NCI-H1417 treated with DMSO at 0.1 percent for 48 hours (cell line): Measurements from ENCODE around the gene KLF15.
"Not testable (repeated sequence)": the region's sequence is repeated elsewhere in the genome, so short reads cannot be mapped to it uniquely, and the experiment has no call there.

Source experiments
- DNase-seq: peaks from one replicate; lab custom pipeline; 2025; lab: John Stamatoyannopoulos, UW

Gene KLF15

DNA sequence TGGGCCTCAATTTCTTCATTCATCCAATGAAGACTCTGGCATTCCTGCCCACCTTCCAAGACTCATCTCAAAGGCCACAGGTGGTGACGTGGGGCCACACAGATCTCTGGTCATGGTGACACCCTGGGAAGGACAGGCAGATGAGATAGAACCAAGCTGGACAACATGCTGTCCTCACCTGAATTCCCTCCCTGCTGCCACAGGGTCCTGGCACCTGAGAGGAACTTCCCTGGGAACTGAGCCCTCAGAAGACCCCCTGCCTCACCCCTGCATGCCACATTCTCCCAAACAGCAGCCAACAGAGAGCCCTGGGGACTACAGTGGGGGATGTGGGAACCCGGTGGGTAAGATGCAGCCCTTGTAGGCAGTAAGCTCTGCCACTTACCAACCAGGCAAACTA, 10.7 kb downstream of the KLF15 start:
- DNase-seq = no peak

DNA sequence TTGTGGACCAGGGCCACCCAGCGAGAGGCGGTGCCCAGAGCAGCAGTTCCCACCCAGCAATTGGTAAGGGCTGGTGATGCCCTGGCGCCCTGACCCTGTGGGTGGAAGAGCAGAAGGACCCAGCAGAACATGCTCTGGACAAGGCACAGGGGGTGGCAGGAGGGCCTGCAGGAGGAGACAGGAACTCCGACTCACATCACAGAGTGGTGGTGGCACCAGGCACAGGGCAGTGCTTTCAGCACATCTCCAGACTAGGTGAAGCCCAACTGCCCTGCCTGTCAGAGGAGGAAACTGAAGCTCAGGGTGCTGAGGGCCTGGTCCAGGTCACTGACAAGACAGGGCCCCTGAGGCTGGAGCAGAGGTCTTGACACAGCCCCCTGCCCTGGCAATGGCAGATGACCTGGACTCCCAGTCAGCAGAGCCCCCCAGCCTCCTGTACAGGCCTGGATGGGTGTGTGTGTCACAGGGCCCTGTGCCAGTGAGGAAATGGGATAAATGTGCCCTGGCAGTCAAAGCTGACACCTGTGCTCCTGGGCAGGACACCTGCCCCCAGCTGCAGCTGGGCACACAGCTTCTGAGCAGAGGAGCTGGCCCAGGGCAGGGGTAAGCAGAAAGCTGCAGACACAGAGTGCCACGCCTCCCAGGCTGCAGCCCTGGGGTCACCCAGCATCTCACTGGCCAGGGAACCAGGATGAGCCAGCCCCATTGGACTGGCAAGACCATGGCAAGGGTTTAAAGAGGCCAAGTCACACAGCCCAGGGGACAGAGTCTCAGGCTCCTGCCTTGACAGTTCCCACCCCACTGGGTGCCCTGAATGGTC, 11.4 kb downstream of the KLF15 start:
- DNase-seq = no peak

- no peak for DNase-seq
Measured at GRCh38 chr3:126345231-126345630, 12.0 kb downstream of the KLF15 start.

DNA sequence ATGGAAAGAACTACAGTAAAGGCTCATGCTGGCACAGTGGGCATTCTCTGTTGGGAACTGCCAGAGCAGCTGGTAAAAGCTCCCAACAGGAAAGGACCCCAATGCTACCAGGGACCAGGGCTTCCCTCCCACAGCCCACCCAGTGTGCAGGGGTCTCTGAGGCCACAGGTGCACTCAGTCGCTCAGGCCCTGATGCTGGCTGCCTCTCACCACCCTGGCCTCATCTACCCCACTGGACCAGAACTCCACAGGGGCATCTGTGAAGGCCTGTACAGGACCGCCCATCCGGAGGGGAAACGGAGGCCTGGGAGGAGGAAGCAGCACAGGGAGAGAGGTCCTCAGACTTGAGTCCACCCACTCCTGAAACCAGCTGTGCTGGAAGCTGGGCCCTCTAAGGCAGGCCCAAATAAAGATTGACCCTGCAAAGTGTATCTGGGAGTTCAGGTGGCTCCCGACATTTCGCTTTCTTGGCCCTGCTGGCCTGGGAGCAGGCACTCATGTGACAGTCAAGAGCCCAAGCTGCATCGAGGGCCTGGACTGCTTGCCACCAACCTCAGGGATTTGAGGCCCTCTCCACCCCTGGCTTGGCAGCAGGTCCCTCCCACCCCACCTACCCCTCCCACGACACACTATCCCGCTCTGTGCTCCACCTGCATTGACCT, 12.7 kb downstream of the KLF15 start:
- DNase-seq = no peak

DNA sequence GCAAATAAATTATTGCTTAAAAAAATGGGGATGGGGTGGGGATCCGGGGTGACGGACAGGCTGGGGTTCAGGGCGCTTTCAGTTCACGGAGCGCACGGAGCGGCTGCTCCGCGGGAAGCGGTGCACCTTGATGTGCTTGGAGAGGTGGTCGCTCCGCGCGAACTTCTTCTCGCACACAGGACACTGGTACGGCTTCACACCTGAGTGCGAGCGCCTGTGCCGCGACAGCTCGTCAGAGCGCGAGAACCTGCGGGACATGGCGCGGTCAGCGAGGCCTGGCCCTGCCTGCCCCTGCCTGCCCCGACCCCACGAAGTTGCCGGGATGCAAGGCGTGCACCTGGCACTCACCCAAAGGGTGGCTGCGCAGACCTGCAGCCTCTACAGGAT, 13.6 kb downstream of the KLF15 start:
- DNase-seq = no peak

DNA sequence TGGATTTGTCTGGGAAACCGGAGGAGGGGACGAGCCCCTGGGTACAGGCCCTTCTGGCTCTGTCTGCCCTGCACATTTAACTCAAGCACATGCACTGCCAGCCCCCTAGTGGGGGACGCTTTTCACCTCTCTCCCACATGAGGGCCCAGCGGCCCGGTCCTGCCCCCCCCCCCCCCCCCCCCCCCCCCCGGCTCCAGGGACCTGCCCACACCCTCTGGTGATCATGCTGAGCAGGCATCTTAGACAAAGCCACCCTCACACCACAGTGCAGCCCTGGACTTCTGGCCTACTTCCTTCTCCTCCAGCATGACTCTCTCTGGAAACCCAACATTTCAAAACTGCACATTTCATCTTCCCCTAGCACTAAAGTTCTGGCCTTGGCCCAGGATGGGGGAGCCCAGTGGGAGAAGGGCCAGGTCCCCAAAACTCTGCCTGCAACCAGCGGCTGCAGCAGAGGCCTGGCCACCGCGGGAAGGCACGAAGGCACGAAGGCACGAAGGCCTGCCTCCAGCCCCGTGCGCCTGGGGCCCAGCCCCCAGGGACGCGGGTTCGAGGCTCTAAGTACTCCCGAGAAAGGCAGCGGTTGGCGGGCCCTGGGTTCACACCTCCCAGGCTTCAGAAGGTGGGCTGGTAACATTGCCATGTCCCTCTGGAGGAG, 14.1 kb downstream of the KLF15 start:
- no peak for DNase-seq

DNA sequence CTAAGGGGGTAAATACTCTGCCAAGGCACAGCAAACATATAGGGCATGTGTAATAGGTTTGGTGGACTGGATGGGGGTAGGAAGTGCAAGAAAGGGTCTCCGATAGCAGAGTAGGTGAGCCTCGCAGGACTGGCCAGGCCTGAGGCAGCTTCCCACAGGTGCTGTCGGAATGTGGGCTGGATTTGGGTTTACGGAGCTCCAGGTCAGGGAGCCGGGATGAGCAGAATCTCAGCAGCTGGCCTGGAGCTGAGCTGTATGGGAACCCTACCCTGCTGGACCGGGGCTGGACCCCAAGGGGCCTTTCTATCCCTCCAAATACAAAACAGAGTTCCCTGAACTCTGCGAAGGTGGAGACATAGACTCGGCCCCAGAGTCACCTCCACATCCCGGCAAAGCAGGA, 15.0 kb downstream of the KLF15 start:
- no peak for DNase-seq

DNA sequence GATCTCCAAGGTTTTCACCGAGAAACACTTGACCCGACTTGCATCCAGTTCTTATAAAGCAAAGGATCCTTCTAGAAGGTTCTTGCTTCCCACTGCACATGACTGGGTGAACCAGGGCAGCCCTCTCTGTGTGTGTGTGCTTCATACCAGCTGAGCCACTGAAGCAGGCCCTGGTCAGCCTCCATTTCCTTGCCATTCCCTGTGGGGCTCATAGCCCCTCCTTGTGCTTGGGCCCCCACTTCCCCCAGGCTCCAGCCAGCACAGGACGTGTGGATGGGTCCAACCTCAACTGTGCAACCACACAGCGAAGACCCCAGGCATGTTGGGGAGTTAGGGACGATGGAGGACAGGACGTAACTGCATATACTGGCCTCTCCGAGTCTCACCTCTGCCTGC, 15.5 kb downstream of the KLF15 start:
- DNase-seq = no peak

GRCh38 chr3:126340943-126341754, 16.1 kb downstream of the KLF15 start:
- no peak for DNase-seq

GRCh38 chr3:126340596-126340942, 16.6 kb downstream of the KLF15 start:
- no peak for DNase-seq

DNA sequence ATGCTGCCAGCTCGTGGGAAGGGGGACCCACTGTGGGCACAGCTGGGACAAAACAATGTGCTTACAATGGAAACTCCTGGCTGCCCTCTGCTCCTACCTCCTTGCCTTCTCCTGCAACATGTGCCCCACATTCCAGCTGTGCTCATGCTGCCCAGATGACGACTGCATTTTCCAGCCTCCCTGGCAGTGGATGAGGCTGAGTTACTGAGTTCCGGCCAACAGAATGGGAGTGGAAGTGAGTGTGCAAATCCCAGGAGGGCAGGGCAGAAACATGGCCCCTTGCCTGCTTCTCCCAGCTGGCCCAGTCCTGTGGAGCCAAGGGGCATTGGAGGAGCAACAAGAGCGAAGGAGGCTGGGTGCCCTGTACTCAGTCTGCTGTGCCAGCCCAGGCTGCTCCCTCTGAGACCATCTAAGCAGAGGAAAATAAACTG, 17.1 kb downstream of the KLF15 start:
- DNase-seq = no peak

DNA sequence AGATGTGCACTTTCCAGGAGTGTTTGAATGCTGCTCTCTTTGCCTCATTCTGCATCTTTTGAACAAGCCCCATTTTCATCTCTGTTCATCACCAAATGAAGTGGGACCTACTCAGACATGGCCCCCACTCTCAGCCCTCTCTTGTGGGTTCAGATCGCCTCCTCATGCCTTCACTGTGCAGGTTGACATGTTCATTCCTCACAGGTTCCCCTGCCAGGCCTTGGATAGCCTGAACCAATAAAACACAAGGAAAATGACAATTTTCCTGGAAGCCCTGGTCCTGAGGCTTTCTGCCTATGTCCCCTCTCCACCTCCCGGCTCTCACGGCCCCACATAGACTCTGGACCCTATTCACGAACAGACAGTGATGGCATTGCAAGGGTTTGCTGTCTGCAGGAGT, 17.7 kb downstream of the KLF15 start:
- DNase-seq = no peak

- no peak for DNase-seq
Measured at GRCh38 chr3:126338790-126339288, 18.4 kb downstream of the KLF15 start.

DNA sequence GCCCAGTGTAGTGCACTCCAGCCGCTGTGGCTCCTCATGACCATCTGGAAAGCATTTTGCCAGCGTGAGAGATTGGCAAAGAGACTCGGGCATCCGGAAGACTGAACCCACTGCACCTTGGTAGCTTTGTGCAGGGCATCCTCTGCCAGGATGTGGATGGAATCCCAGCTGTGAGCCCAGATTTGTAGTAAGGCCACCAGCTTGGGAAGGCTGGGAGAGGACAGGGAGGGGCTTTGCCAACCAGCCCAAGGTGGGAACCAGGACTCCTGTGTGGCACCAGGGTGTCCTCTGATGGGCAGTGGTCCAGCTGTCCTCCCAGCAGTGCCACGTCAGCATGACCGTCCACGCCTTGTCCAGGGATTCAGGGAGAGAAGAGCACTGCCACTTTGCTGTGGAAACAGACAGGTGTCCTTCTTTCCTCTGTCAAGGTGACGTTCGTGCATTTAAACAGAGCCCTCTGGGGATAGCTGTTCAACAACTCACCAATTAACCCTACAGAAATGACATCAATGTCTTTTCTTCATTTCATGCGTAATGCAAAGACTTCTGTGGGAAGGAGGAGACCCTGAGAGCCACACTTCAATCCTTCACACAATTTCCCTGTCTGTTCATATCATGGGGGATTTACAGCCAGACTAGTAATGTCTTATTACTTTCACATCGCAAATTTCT, 19.1 kb downstream of the KLF15 start:
- no peak for DNase-seq

DNA sequence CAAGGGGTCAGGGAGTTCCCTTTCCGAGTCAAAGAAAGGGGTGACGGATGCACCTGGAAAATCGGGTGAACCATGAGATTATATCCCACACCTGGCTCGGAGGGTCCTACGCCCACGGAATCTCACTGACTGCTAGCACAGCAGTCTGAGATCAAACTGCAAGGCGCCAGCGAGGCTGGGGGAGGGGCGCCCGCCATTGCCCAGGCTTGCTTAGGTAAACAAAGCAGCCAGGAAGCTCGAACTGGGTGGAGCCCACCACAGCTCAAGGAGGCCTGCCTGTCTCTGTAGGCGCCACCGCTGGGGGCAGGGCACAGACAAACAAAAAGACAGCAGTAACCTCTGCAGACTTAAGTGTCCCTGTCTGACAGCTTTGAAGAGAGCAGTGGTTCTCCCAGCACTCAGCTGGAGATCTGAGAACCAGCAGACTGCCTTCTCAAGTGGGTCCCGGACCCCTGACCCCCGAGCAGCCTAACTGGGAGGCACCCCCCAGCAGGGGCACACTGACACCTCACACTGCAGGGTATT, 25.3 kb downstream of the KLF15 start:
- DNase-seq = not testable (repeated sequence)

GRCh38 chr3:126329927-126330725, 27.1 kb downstream of the KLF15 start:
- no peak for DNase-seq

- DNase-seq = no peak
Measured at GRCh38 chr3:126326629-126327028, 30.6 kb downstream of the KLF15 start.

DNA sequence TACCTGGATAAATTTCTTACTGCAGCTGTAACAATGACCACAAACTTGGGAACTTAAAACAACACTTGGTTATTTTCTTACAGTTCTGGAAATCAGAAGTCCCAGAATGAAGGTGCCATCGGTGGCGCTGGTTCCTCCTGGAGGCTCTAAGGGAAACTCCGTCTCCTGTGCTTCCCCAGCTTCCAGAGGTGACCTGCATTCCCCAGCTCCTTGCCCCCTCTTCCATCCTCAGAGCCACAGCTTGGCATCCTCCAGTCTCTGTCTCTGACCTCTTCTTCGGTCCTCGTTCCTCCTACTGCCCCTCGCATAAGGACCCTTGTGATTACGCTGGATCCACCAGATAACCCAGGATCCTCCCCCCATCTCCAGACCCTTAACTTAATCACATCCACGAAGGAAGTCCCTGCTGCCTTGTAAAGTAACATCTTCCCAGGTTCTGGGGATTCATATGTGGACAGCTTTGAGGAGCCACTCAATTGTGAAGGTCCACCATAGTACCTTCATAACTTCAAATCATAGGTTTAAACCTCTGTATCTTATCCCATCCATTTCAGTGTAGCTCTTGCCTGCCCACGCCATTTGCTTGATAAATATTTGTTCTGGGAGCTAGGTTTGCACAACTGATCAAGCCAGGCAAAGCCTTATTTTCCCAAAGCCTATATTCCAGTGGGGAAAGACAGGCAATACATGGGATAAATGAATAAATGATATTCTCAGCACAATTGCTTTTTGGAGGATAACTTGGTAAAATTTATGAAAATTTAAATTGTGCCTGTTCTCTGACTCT, 34.8 kb downstream of the KLF15 start:
- DNase-seq = no peak

- DNase-seq = no peak
Measured at GRCh38 chr3:126321490-126321889, 35.7 kb downstream of the KLF15 start.
